SW480 (cell line): Measurements from ENCODE around the gene SULT2B1.
A peak's percentile ranks its signal among the peaks of the same experiment; 100 is the strongest.
"Not testable (repeated sequence)": the region's sequence is repeated elsewhere in the genome, so short reads cannot be mapped to it uniquely, and the experiment has no call there.

Experiments used
- DNase-seq: peaks from one replicate; pipeline ENCODE4 v3.0.0-alpha.2; 2016; ENCODE audit warnings: low spot score

Gene SULT2B1

DNA sequence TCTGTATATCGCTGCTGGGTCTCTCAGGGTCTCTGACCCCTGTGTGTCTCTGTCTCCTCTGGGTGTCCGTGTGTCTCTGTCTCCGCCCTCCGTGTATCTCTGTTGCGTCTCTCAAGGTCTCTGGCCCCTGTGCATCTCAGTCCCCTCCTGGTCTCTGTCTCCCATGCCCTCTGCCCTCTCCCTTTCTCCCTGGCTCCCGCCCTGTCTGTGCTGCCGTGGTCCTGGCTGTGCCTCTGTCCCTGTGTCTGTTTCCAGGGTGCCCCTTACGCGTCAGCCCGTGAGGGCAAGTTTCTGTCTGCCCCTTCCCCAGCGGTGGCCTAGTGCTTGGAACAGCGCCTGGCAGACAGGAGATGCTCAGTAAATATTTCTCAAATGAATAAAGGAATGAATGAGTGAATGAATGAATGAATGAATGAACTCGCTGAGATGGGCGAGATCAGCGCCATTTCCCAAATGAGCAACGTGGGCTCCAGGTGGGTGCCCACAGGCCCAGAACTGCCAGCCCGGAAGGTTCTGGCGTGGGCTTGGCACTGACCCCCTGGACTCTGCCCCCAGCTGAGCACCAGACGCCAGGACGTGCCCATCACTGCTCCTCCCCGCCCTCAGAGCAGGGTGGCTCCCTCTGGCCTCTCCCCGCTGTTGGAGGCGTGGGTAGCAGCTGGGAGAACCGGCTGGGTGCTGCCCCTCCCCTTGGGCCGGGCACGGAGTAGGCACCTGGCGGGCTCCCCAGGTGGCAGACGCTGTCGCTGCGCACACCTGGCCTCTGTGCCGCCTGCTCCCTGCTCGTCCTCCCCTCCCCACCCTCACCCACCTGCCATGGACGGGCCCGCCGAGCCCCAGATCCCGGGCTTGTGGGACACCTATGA is at the start of gene SULT2B1:
TSS of gene SULT2B1 (plus strand) at position 736 of the 866 bp plus-strand sequence. CDS start at position 817, 81 bp downstream.
- peak; percentile 89 for DNase-seq

GRCh38 chr19:48502350-48503018 is 49.5 kb upstream of the SULT2B1 start:
- DNase-seq: no peak

DNA sequence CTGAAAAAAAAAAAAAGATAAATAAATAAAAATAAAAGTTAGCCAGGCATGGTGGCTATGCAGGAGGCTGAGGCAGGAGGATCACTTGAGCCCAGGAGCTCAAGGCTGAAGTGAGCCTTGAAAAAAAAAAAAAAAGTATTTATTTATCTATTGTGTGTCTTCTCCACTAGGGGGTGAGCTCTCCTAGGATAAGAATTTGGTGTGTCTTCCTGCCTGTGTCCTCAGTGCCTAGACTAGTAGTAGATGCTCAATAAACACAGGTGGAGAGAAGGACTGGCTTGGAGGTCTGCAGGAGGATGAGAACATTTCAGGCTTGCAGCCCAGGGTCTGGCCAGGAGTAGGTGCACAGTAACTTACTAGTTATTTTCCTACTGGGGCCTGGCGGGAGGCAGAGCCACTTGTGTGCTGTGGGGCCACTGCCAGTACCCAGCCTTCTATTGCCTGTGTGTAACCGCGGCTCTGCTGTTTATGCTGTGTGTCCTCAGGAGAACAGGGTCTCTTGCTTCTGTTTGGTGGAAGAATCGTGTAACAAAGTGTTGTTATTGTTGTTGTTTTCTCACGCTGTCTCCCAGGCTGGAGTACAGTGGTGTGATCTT is 45.7 kb upstream of the SULT2B1 start:
- peak; percentile 76 for DNase-seq

GRCh38 chr19:48507911-48508439 is 44.0 kb upstream of the SULT2B1 start:
- DNase-seq: no peak

DNA sequence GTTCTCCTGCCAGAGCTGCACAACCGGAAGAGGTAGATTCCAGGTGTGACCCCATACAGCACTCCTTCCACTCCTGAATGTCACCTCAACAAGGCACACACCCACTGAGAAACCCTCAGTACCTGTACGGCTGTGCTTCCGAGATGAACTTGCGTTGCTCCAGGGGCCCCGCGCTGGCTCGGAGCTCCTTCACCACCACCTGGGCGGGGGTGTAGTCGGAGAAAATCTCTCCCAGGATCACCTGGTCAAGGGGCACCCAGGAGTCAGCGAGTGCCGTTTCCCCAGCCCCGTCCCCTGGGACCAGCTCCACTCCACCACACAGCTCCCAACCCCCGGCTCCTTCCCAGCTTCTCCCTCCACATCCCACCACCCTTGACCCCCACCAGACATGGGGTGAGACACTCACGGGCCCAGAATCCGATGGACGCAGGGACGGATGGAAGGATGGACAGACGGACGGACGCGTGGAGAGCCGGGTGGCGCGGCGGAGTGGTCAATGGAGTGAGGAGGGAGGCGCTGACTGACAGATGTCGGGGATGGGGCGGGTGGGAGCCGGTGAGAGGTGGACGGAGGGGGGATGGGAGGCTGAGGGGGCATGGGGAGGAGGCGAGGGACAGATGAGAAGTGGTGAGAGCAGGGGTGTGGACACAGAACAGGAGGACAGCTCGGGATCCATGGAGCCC is 43.1 kb upstream of the SULT2B1 start:
- DNase-seq: no peak

DNA sequence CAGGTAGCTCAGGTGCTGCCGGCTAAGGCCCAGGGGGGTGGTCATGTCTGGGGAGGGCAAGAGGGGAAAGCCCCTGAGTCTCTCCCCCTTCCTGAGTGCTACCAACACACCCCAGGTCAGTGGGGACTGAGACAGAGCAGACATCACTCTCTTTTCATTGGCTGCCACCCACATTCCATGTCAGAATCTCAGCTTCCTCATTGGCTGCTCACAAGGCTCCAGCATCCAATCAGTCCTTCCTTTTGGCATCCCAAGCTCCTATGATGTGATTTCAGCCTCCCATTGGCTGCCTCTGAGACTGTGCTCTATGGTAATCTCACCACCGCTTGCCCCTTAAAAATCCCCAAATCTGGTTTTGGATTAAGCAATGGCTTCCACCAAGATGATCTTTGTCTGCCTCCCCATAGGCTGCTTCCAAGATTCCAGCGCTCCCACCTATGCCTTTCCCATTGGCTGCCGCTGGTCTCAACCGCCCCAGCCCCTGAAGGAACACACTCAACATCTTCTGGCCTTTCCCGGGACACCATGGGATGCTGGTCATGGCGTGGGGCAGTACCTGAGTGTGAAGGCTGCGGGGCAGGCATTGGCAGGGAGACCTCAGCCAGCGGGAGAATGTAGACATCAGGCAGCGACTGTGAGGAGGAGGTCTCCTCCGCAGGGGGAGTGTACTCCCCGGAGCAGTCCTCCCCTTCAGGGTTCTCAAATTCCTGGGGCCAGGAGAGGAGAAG is 42.3 kb upstream of the SULT2B1 start:
- DNase-seq: peak; percentile 53

DNA sequence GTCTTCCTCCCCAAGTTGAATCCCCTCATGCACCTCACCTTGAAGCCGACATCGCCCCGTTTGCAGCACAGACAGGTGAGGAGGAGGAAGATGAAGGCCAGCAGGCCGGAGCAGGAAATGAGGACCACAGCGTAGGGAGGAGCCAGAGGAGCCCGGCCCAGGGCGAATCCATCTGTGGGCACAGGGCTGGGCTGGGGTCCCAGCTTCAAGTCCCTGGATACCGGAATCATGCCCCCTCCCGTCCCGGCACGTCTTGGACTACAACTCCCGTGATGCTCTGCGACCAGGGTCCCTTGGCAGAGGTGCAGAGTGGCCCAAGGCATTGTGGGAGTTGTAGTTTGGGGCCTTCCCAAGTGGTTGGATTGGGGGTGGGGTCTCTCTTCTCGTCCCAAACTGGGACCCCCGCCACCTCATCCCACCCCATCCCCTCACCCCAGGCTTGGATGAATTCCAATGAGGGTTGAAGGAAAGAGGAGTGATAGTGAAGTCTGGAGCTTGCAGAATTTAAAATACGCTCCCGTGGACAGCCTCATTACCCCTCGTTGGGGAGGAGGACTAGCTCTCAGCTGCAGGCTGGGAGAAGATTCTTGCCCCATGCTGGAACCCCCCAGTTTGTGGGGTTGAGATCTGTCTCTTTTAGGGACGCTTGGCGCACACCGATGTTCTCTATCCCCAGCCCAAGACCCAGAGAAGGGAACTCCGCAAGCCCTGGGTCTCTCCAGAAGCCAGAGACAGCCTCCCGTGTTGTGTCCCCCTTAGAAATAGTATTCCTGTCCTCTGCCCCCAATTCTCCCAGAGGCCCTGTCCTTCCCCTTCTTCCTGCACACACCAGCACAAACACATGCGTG is 41.3 kb upstream of the SULT2B1 start:
- DNase-seq: no peak

DNA sequence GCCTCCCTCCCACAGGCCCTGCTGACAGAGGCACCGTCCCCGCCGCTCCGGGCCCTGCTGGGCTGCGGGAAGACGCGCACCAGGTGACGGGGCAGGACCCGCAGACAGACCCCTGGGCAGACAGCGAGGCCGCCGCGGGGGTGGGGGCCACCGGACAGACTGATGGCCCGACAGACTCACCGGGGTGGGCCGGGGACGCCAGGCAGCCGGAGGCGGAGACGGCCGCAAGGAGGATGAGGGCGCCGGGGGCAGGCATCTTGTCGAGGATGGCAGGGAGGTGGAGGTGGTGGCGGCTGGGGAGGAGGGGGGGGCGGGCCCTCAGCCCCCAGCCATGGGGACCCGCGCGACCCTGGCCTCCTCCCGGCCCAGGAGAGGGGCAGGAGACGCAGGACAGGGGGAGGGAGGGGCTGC is 40.6 kb upstream of the SULT2B1 start:
- no peak for DNase-seq

GRCh38 chr19:48511800-48512503 is 40.0 kb upstream of the SULT2B1 start, which contains the start of gene LMTK3:
Gene LMTK3 (minus strand): TSS chr19:48511835. CDS start chr19:48511576, 259 bp downstream.
- no peak for DNase-seq

- DNase-seq: no peak
Measured at GRCh38 chr19:48512504-48513288, 39.3 kb upstream of the SULT2B1 start.

GRCh38 chr19:48513289-48514122 is 38.5 kb upstream of the SULT2B1 start:
- peak; percentile 86 for DNase-seq

GRCh38 chr19:48514123-48514458 is 37.9 kb upstream of the SULT2B1 start:
- no peak for DNase-seq

DNA sequence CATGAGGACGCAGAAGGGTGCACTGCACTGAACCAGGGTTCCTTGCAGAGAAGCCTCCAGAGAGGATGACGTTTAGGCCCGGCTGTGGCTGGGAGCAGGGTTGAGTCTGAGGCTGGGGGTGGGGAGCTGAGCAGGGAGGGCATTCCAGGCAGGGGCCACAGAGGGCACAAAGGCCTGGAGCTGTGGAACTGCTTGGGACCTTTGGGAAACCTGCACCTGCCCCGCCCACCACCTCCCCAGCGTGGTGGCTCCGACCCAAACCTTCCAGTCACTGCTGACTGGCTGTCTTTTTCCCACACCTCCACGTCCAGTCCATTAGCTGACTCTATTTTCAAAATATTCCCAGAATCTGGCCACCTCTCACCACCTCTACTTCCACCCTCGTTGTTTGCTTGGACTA is 35.4 kb upstream of the SULT2B1 start:
- DNase-seq: no peak

GRCh38 chr19:48518207-48518606 is 33.8 kb upstream of the SULT2B1 start:
- no peak for DNase-seq

DNA sequence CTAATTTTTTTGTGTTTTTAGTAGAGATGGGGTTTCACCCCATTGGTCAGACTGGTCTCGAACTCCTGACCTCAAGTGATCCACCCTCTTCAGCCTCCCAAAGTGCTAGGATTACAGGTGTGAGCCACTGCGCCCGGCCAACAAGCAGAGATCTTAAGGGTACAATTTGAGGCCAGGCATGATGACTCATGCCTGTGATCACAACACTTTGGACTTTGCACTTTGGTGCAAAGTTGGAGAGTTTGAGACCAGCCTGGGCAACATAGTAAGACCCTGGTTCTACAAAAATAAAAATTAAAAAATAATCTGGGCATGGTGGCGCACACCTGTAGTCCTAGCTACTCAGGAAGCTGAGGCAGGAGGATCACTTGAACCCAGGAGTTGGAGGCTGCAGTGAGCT is 32.5 kb upstream of the SULT2B1 start:
- DNase-seq: not testable (repeated sequence)

GRCh38 chr19:48520134-48520533 is 31.8 kb upstream of the SULT2B1 start:
- DNase-seq: no peak

DNA sequence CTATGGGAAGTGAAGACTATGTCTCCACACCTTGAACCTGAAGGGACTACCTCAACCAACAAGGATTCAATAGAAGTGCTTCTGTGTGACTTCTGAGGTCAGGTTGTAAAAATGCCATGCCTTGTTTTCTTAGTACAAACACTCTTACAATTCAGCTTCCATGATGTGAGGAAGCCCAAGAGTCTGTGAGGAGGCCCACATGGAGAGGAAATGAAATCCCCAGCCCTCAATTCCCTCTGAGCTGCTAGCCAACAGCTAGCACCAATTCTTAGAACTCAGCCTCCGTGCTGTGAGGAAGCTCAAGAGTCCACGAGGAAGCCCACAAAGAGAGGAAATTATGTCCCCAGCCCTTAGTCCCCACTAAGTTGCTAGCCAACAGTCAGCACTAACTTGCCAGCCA is 27.8 kb upstream of the SULT2B1 start:
- DNase-seq: no peak

GRCh38 chr19:48524732-48525131 is 27.2 kb upstream of the SULT2B1 start:
- DNase-seq: no peak
